ENCODE results near the gene SHROOM1.

SHROOM1 gene, protein sequence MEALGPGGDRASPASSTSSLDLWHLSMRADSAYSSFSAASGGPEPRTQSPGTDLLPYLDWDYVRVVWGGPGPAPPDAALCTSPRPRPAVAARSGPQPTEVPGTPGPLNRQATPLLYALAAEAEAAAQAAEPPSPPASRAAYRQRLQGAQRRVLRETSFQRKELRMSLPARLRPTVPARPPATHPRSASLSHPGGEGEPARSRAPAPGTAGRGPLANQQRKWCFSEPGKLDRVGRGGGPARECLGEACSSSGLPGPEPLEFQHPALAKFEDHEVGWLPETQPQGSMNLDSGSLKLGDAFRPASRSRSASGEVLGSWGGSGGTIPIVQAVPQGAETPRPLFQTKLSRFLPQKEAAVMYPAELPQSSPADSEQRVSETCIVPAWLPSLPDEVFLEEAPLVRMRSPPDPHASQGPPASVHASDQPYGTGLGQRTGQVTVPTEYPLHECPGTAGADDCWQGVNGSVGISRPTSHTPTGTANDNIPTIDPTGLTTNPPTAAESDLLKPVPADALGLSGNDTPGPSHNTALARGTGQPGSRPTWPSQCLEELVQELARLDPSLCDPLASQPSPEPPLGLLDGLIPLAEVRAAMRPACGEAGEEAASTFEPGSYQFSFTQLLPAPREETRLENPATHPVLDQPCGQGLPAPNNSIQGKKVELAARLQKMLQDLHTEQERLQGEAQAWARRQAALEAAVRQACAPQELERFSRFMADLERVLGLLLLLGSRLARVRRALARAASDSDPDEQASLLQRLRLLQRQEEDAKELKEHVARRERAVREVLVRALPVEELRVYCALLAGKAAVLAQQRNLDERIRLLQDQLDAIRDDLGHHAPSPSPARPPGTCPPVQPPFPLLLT

DNA sequence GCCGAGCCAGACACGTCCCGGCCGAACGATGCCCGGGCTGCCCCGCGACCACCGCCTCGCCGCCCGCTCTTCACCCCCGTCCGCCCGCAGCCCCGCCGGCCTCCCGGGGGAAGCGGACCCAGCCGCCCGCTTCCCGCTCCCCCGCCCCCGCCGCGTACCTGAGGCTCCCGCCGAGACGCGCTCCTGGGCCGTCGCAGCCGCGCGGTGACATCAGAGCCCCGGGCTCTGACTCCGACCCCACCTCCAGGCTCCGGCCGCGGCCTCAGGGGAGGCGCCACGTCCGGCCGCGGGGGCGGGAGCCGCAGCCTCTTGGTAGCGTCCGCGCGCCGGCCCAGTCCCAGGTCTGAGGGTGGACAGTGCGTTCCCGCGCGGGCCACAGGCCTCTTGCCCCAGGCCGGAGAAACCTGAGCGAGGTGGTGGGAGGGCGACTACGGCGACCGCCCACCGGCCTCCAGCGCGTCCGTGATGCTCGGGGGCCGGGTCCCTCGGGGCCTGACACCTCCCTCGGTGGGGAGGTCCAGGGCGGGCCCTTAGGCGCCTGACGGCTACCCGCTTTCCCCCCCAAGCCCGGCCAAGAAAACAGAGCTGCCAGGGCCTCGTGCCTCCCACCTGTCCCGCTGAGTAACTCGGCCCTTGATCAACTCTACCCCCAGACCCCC lies at the start of gene SHROOM1:
Gene SHROOM1 (minus strand): TSS at position 212 of the 659 bp plus-strand sequence. CDS start 4,507 bp downstream, outside the sequence.
- peak; percentile 51 for TF ChIP-seq POLR2A (IDR thresholded peaks at IDR 0.05; ENCODE audit: low read depth, low read length)
- peak; percentile 89 for DNase-seq (ENCODE audit: insufficient read length, low spot score)
- FAIRE-seq = no peak

DNA sequence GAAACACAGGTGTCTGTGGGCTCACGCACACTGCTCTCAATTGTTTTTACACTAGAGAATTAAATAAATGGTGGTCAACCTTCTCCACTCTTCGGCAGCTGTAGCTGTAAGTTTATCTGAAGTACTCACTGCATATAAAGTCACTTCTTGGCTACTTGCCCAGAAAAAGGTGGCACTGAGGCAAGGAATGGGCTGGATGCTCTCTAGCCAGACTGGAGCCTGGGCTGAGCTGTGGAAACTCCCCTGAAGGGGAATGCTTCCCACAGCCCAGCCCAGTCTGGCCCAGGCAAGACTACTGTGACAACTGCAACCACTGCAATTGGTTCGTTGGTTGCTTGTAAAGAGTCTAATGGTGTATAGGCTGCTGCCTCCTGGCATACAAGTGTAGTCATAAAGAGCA lies 47.5 kb upstream of the SHROOM1 start:
- FAIRE-seq = no peak

DNA sequence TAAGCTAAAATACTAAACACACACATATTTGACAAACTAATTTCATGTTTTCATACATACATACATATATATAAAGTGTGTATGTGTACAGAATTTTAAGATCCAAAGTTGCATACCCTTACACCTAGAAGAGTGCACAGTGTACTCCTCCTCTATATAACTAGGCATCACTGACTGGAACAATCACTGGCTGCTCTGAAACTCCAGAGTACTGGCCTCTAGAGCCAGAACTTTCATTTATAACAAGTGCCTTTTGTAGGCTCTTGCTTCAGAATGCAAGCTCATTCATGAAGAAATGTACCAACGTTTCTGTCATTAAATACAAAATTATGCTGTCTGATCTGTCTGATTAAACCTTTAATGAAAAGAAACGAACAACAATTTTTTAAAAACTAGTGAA lies 47.0 kb upstream of the SHROOM1 start:
- TF ChIP-seq POLR2A (IDR thresholded peaks at IDR 0.05; ENCODE audit: low read depth, low read length) = no peak
- FAIRE-seq (no peak), DNase-seq (ENCODE audit: insufficient read length, low spot score) (no peak)

More for the DNA sequence above, 47.5 kb upstream of the SHROOM1 start:
- TF ChIP-seq POLR2A (IDR thresholded peaks at IDR 0.05; ENCODE audit: low read depth, low read length) = no peak
- DNase-seq (ENCODE audit: insufficient read length, low spot score) = no peak

DNA sequence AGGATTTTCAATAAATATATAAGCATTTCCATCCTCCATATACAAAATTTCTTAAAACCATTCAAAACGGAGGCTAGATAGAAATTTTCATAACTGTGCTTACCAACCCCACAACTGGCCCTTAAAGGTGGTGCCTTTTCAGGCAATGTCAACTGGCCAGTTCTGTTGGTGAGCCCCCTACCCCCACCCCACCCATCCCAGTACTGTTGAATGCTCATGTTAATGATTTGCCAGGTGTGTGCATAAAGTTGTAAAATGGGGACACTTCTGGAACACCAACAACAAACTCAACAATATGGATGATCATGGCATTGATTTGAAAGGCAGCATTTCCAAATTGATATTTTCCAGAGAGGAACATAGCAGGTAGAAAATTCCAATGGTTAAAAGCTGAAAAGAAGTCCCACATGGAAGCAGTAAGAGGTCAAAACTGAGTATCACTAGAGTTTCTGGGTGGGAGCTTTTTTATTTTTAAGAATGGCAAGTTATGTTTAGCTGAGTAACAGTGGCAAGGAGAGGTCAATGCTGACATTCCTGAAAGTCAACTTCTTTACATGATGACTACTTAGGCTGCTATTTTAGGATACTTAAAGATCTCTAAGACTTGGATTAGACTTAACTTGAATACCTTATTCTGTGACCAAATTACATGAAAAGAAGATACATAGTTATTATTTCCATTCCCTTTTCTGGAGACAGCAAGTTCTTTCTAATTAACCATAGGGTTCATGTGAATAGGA lies 45.7 kb upstream of the SHROOM1 start:
- FAIRE-seq = no peak
- DNase-seq (ENCODE audit: insufficient read length, low spot score) = no peak
- TF ChIP-seq POLR2A (IDR thresholded peaks at IDR 0.05; ENCODE audit: low read depth, low read length) = no peak

DNA sequence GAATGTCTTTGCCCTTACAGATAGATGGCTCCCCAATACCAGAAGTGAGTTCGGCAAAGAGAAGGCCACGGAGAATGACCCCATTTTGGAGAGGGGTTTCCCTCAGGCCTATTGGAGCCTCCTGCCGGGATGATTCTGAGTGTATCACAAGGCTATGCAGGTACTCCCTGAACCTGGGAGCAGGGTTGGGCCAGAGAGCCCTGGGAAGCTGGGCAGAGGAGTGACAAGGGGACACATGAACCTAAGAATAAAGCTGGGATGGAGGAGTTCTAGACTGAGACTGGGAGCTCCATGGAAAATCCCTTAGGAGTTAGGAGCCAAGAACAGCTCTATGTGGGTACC lies 43.5 kb upstream of the SHROOM1 start:
- FAIRE-seq (no peak), DNase-seq (ENCODE audit: insufficient read length, low spot score) (no peak)
- TF ChIP-seq POLR2A (IDR thresholded peaks at IDR 0.05; ENCODE audit: low read depth, low read length) = no peak

DNA sequence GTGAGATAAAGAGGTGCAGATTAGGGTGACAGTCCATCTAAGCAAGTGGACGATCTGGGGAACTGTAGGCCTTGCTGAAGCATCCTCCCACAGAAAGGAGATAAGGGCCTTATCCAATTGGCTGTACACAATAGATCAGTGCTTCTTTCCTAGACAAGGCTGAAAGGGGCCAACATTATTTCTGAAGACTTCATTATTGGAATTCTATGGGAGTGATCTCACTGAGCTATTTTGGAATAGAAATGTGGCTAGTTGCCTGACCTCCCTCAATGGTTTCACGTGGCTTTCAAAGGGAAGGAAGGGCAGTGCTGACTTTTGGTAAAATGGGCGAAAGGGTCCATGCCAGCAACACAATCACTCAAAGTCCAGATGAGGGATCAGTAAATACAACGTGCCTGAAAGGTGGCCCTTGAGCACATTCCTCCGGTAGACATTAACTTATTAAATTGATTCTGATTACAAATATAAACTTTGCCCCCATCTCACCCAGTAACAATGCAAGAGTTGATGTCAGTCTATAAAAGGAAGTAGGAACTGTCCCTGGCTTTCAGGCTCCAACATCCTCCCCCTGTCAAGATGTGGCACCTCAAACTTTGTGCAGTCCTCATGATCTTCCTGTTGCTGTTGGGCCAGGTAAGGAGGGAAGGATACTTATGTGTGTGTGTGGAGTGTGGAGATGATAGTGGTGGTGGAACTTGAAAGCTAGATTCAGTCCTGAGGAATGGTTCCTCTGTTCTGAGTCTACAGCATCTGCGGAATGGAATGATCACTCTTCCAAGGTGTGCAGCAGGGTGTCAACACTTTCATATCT lies 42.9 kb upstream of the SHROOM1 start, which contains the start of gene LEAP2:
Gene LEAP2 (plus strand): TSS at position 550 of the 811 bp plus-strand sequence. CDS start 27 bp downstream, at position 577.
- FAIRE-seq = no peak
- TF ChIP-seq POLR2A (IDR thresholded peaks at IDR 0.05; ENCODE audit: low read depth, low read length) = no peak
- no peak for DNase-seq (ENCODE audit: insufficient read length, low spot score)

DNA sequence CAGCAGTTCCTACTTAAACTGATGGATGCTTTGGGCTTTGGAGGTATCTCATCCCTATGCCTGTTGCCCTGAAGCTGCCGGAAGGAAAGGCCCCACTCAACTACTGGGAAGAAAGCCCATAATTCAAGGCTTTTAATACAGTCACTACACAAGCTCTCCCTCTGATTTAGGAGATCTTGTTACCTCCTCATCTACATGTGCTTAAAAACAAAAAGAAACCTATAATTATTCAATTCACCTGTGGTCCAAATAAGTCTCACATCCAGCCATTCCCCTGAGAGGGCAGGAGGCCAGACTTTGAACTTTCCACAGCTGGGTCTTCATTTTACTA lies 42.3 kb upstream of the SHROOM1 start:
- FAIRE-seq = no peak
- no peak for DNase-seq (ENCODE audit: insufficient read length, low spot score)
- no peak for TF ChIP-seq POLR2A (IDR thresholded peaks at IDR 0.05; ENCODE audit: low read depth, low read length)

DNA sequence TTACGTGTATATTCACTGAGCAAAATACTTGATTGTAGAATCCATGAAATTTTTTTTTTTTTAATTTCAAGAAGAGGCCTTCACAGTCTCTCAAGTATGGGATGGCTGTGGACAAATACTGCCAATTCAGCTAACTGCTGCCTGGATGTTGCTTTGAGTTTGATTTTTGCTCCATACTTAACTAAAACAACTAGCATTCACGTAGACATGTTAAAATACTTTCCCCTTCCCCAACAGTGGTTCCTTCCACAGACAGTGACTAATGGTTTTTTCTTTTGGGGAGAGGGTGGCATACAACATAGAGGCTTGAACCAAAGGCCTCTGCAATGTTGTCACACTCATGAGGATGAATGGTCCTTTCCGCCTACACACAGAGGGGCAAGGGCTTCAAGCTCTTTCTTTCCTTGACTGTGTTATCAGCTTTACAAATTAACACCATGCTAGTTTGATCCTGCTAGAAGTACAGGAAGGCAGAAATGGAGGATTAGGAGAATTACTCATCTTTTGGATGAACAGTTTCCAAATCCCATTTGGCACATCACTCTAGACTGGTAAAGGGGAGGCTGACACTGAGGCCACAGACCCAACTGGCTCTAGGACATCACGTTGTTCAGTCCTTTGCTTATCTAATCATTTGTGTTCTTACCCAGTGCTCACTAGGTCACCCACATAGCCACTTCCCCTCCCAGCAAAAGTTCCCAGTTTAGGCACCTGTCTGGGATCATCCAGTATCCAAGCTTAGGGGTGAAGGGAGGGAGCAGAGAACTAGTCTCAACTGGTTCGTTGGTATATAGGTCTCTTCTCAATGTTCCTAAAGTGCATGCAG lies 41.2 kb upstream of the SHROOM1 start:
- DNase-seq (ENCODE audit: insufficient read length, low spot score) (no peak), FAIRE-seq (no peak)
- no peak for TF ChIP-seq POLR2A (IDR thresholded peaks at IDR 0.05; ENCODE audit: low read depth, low read length)

DNA sequence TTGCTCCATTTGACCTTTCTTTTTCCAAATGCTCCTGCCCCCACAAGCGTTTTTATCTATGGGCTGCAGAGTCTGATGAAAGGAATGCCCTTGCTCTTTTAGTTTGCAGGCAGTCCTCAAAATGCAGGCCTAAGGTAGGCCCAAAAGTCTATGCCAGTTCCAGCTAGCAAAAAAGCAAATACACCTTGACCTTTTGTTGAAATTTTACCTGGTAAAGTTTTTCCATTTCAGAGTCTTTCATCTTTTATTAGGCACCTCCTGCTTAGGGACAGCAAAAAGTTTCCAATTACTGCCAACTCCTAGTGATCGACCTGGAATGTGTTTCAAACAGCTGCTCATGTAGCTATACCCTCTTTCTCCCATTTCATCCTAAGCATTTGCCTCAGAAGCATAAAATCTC lies 40.4 kb upstream of the SHROOM1 start:
- TF ChIP-seq POLR2A (IDR thresholded peaks at IDR 0.05; ENCODE audit: low read depth, low read length) = no peak
- DNase-seq (ENCODE audit: insufficient read length, low spot score) (no peak), FAIRE-seq (no peak)

DNA sequence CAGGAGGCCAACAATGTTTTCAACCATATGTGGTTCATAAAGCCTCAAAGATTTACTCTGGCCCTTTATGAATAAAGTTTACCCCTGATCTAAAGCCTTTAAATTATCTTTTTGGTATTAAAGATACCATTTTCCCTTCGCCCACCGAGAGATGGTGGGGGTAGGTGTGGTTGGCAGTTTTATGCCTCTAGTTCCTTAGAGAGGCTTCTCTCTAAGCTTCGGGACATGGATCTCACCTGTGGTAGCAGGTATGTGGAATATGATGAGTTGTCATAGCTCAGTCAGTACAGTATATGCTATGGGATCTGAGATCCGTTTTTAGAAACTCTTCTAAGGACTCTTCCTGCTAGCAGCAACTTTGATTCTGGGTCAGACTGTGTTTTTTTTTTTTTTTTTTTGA lies 38.3 kb upstream of the SHROOM1 start:
- no peak for TF ChIP-seq POLR2A (IDR thresholded peaks at IDR 0.05; ENCODE audit: low read depth, low read length)
- DNase-seq (ENCODE audit: insufficient read length, low spot score) (no peak), FAIRE-seq (no peak)

DNA sequence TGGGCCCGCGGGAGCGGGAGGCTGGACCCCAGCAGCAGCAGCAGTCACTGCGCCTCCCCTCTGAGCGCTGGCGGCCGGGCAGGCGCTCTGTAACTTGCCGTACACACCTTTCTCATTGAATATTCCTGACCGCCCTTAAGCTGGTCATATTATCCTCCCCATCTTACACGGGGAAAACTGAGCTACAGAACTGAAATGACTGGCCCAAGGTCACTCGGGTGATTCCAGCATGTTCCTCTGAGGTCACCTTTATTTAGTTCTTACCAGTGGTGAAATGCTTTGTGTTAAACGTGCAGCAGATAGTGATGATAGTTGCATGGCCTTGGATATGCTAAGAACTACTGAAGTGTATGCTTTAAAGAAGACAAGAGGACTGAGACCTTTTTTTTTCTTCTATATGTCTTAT lies 36.6 kb upstream of the SHROOM1 start:
- no peak for FAIRE-seq
- TF ChIP-seq POLR2A (IDR thresholded peaks at IDR 0.05; ENCODE audit: low read depth, low read length) = no peak

More for the DNA sequence above, 36.6 kb upstream of the SHROOM1 start:
- no peak for DNase-seq (ENCODE audit: insufficient read length, low spot score)
